HepG2 (cell line): Measurements from ENCODE around the gene MEG3. TPM values are rescaled to one million over a fixed set of nuclear protein-coding genes. Genes with fewer than 3 reads are reported as not detected.

Source experiments
- ATAC-seq: fragments of 200-7000 bp; cut with Tn5 transposase; 3 replicates; pipeline ENCODE4 v1.9.1; 2020; ENCODE audit warnings: mild to moderate bottlenecking, moderate library complexity
- BruUV-seq: library from RNA; stranded (reverse); fragments of 400-500 nt; replicated peaks from 2 replicates; lab custom pipeline; 2021; lab: Mats Ljungman, UMichigan
- CTCF ChIA-PET: fragments of 300-600 bp; formaldehyde crosslinking; extraction: SDS; loops from one replicate; lab custom pipeline; 2021; ENCODE audit warnings: low total read pairs, inconsistent platforms, low intra/inter-chr PET ratio; lab: Yijun Ruan, JAX
- POLR2A ChIA-PET: fragments of 350-600 bp; sonication (Branson Sonifier 250); formaldehyde crosslinking; loops from one replicate; lab custom pipeline; 2020; ENCODE audit warnings: antibody characterized with exemption, inconsistent platforms; lab: Yijun Ruan, JAX
- DNase-seq: peaks from one replicate; pipeline ENCODE4 v3.0.0-alpha.2; 2015; ENCODE audit warnings: low spot score
- FAIRE-seq: peaks from 3 replicates; lab custom pipeline; 2011; peaks lifted over from hg19 to GRCh38; lab: Jason Lieb, UNC
- H2AFZ ChIP-seq: one replicate; pipeline ENCODE4 v1.6.1; 2011; ENCODE audit warnings: low read length, inconsistent platforms
- H3K27ac ChIP-seq: fragments of 300-600 bp; 3 replicates; pipeline ENCODE4 v1.8.0; 2011; ENCODE audit warnings: mixed run types, mild to moderate bottlenecking, mixed read lengths, low read length, inconsistent platforms; ENCODE audit not compliant: insufficient read depth; ENCODE audit errors: extremely low read length
- H3K27me3 ChIP-seq, 2 experiments: fragments of 200-600 bp in 1 of 2; 2 replicates in 1 of 2; 3 replicates in 1 of 2; pipeline versions ENCODE4 v1.6.0 to v1.8.0; 2011; ENCODE audit warnings: low read length in 2 of 2, mild to moderate bottlenecking in 2 of 2, moderate library complexity in 2 of 2, inconsistent platforms in 1 of 2; ENCODE audit not compliant: insufficient read depth in 2 of 2, control insufficient read depth in 1 of 2
- H3K36me3 ChIP-seq, 2 experiments: fragments of 200-600 bp in 1 of 2; replicated peaks in 1 of 2; 2 replicates in 1 of 2; 3 replicates in 1 of 2; pipeline versions ENCODE4 v1.5.1 to v1.8.0; 2011; ENCODE audit warnings: low read length in 2 of 2, inconsistent platforms in 1 of 2; ENCODE audit not compliant: insufficient read depth in 2 of 2, control insufficient read depth in 1 of 2
- H3K4me1 ChIP-seq: 2 replicates; pipeline ENCODE4 v1.5.1; 2012; ENCODE audit warnings: low read length, inconsistent platforms; ENCODE audit not compliant: insufficient read depth
- H3K4me2 ChIP-seq: 2 replicates; pipeline ENCODE4 v1.6.0; 2011; ENCODE audit warnings: low read depth, low read length, inconsistent platforms
- H3K4me3 ChIP-seq, 3 experiments: fragments of 200-600 bp in 1 of 3; sonication (generic), shearing (Covaris generic) in 1 of 3; replicated peaks in 1 of 3; 2 replicates each; pipeline ENCODE4 v1.5.1; 2011 to 2016; ENCODE audit warnings: low read length in 3 of 3, inconsistent platforms in 2 of 3, low read depth in 2 of 3, mild to moderate bottlenecking in 2 of 3, control low read depth in 1 of 3, mixed read lengths in 1 of 3; ENCODE audit not compliant: insufficient read depth in 1 of 3
- H3K79me2 ChIP-seq: one replicate; pipeline ENCODE4 v1.6.1; 2011; ENCODE audit warnings: low read length, inconsistent platforms; ENCODE audit not compliant: insufficient read depth
- H3K9ac ChIP-seq: 2 replicates; pipeline ENCODE4 v1.6.0; 2011; ENCODE audit warnings: mild to moderate bottlenecking, low read depth, low read length, inconsistent platforms; ENCODE audit not compliant: insufficient read depth
- H3K9me3 ChIP-seq: 2 replicates; pipeline ENCODE4 v1.5.1; 2012; ENCODE audit warnings: mild to moderate bottlenecking, low read length
- H4K20me1 ChIP-seq: 2 replicates; pipeline ENCODE4 v1.6.0; 2011; ENCODE audit warnings: inconsistent platforms, mild to moderate bottlenecking, low read length, moderate library complexity; ENCODE audit not compliant: insufficient read depth
- KDM3A ChIP-seq: IDR thresholded peaks from 2 replicates; pipeline ENCODE4 v1.6.1; 2018; ENCODE audit warnings: low read depth, missing compliant biosample characterization
- PCBP1 ChIP-seq: fragments of 200-400 bp; formaldehyde crosslinking; IDR thresholded peaks from 2 replicates; pipeline ENCODE4 v1.6.1; 2017; ENCODE audit warnings: mild to moderate bottlenecking, low read depth, low read length, borderline replicate concordance
- TARDBP ChIP-seq: sonication (generic); formaldehyde crosslinking; IDR thresholded peaks from 2 replicates; pipeline ENCODE4 v1.8.0; 2022; ENCODE audit warnings: mild to moderate bottlenecking, missing genetic modification reagents
- ZNF263 ChIP-seq: sonication (generic); formaldehyde crosslinking; IDR thresholded peaks from 2 replicates; pipeline ENCODE4 v1.4.0; 2020; ENCODE audit warnings: missing genetic modification reagents
- ZNF782 ChIP-seq: sonication (generic); formaldehyde crosslinking; IDR thresholded peaks from 2 replicates; pipeline ENCODE4 v1.4.0; 2020; ENCODE audit warnings: missing genetic modification reagents, mild to moderate bottlenecking, borderline replicate concordance
- WGBS: methylation state at CpG from one replicate; pipeline ENCODE4 v1.1.6; 2017; ENCODE audit warnings: low lambda C conversion rate; 5-methylcytosine and 5-hydroxymethylcytosine counted together
- in situ Hi-C: cut with HindIII; loops from 2 replicates; pipeline ENCODE4 v1.10.0; 2017; ENCODE audit warnings: low pct_unique_long_range_greater_than_20kb; ENCODE audit not compliant: extremely low pct_ligation_motif_present
- intact Hi-C: fragments of 100-400 bp; cut with micrococcal nuclease; formaldehyde crosslinking; loops from one replicate; pipeline ENCODE4 v1.10.0; 2022; ENCODE audit not compliant: unreplicated experiment
- polyA plus RNA-seq, 8 experiments: library from polyadenylated mRNA; depleted of rRNA in 3 of 8; stranded (reverse) in 7 of 8; unstranded in 1 of 8; fragments of >200 nt; fragmentation: Illumina TruSeq in 4 of 8; extraction: Trizol in 4 of 8; gene quantifications; 2 replicates each; pipeline versions ENCODE4 v1.2.1 to v1.2.3, GENCODE V29; 2011 to 2016; ENCODE audit warnings: low read depth in 4 of 8, missing spikeins in 1 of 8, mixed read lengths in 1 of 8; ENCODE audit not compliant: insufficient read depth in 1 of 8
- total RNA-seq, 5 experiments: library from RNA; depleted of rRNA; stranded (reverse); fragments of >200 nt; fragmentation: Illumina TruSeq; extraction: Trizol; gene quantifications; 2 replicates each; pipeline ENCODE4 v1.2.3, GENCODE V29; 2016; ENCODE audit warnings: low read depth in 1 of 5

The MEG3 gene
- total and polyA plus RNA-seq, 2 of the 13 experiments (the other 11 are each of a cell fraction or from before 2014, with no cell fraction given) = 0.17 TPM; not detected in 1

GRCh38 chr14:100851586-100851916 lies 25.6 kb downstream of the MEG3 start:
- intact Hi-C loops = loop anchor here (1.0 to 5.0 kb wide), 2 partner anchors 50 to 184 kb away; no protein-coding TSS in a partner anchor
- no TSS peak for BruUV-seq
- Histone ChIP-seq H3K9ac (no peak overlapping the region), H2AFZ (no peak overlapping the region), H4K20me1 (no peaks in the 10 kb centered on the region), H3K27ac (no peak overlapping the region), H3K36me3 (no peaks in the 10 kb centered on the region), H3K4me2 (no peak overlapping the region), H3K9me3 (no peaks in the 10 kb centered on the region), H3K4me3 (no peak overlapping the region), H3K27me3 (no peaks in the 10 kb centered on the region; a peak in 1 of 5 replicates), H3K79me2 (no peaks in the 10 kb centered on the region), H3K4me1 (peaks cover 44% of the 10 kb centered on the region)
- 86% methylated on average over 13 of the region's 13 CpGs for WGBS
- CTCF ChIA-PET = interaction anchor here (1.2 to 1.4 kb wide), 2 partner anchors 49 to 188 kb away, joined by 7 to 9 read pairs; no protein-coding TSS in a partner anchor
- 0 out of 2 replicates have a peak, but pooled peaks have one; percentile 4 for TF ChIP-seq TARDBP (CRISPR knock-in tag)
- no peak for TF ChIP-seq KDM3A (CRISPR knock-in tag)
- ATAC-seq (no peak), FAIRE-seq (no peak), DNase-seq (no peak)
- in situ Hi-C loops = no loop called here
- POLR2A ChIA-PET = interaction anchor here (0.6 to 1.1 kb wide), 2 partner anchors 101 kb away, joined by 3 read pairs; no protein-coding TSS in a partner anchor

- no TSS peak for BruUV-seq
- H3K36me3 ChIP-seq = no peaks in the 10 kb centered on the region
- in situ Hi-C loops = no loop called here
- no peaks in the 10 kb centered on the region for H3K9me3 ChIP-seq
- no peak for DNase-seq
- intact Hi-C loops = loop anchor here (1.0 to 5.0 kb wide), 2 partner anchors 49 to 185 kb away; no protein-coding TSS in a partner anchor
- FAIRE-seq = no peak
- no peak overlapping the region for H3K4me2 ChIP-seq
- ChIA-PET CTCF (no interaction called here), POLR2A (interaction anchor here (1.1 kb wide), 1 partner anchor 101 kb away, joined by 3 read pairs; no protein-coding TSS in a partner anchor)
- 79% methylated on average over 11 of the region's 14 CpGs for WGBS
- no peaks in the 10 kb centered on the region for H3K79me2 ChIP-seq
- peaks cover 44% of the 10 kb centered on the region for H3K4me1 ChIP-seq
- no peak overlapping the region for H3K27ac ChIP-seq
- H4K20me1 ChIP-seq = no peaks in the 10 kb centered on the region
- H3K9ac ChIP-seq = no peak overlapping the region
- H3K4me3 ChIP-seq = no peak overlapping the region
- no peak for ATAC-seq
- H3K27me3 ChIP-seq = no peaks in the 10 kb centered on the region; a peak in 1 of 5 replicates
- no peak overlapping the region for H2AFZ ChIP-seq
- TF ChIP-seq ZNF782 (no peak), ZNF263 (CRISPR knock-in tag) (peak; percentile 72), PCBP1 (no peak)
Observed at GRCh38 chr14:100851946-100852620, 26.2 kb downstream of the MEG3 start.
